HCT116 (cell line): ENCODE measurements around the gene MAP3K21. TPM values are rescaled to one million over a fixed set of nuclear protein-coding genes. Genes with fewer than 3 reads are reported as not detected.

Experiments used
- ATAC-seq: fragments of 200-7000 bp; cut with Tn5 transposase; 2 replicates; pipeline ENCODE4 v1.9.1; 2020; ENCODE audit warnings: mild to moderate bottlenecking, moderate library complexity
- BruUV-seq: library from RNA; stranded (reverse); fragments of 400-500 nt; replicated peaks from 2 replicates; lab custom pipeline; 2021; lab: Mats Ljungman, UMichigan
- CTCF ChIA-PET: fragments of 300-600 bp; sonication (Branson Sonifier 250); formaldehyde crosslinking; loops from one replicate; lab custom pipeline; 2021; ENCODE audit warnings: antibody characterized with exemption; lab: Charles Lee
- POLR2A ChIA-PET: fragments of 300-600, 350-600 bp; sonication (Branson Sonifier 250); formaldehyde crosslinking; loops from one replicate; lab custom pipeline; 2021; ENCODE audit warnings: antibody characterized with exemption; lab: Charles Lee
- RAD21 ChIA-PET, 2 experiments: fragments of 300-600 bp; sonication (Branson Sonifier 250); formaldehyde crosslinking; loops; one replicate each; lab custom pipeline; 2023; ENCODE audit warnings: low total read pairs in 2 of 2; ENCODE audit not compliant: uncharacterized antibody in 2 of 2, unreplicated experiment in 2 of 2, low non-redundant PET in 1 of 2; lab: Charles Lee
- DNase-seq: peaks from one replicate; pipeline ENCODE4 v3.0.0-alpha.2; 2010; ENCODE audit warnings: low read depth, low spot score
- H2AFZ ChIP-seq: fragments of 200-600 bp; shearing (Covaris generic), sonication (generic); 2 replicates; pipeline ENCODE4 v1.6.1; 2017; ENCODE audit warnings: low read depth, mixed run types, mixed read lengths, antibody characterized with exemption, low read length; ENCODE audit not compliant: poor library complexity, severe bottlenecking
- H3K27ac ChIP-seq: 2 replicates; pipeline ENCODE4 v1.5.1; 2012; ENCODE audit warnings: low read depth, low read length
- H3K27me3 ChIP-seq: fragments of 200-600 bp; sonication (generic); 2 replicates; pipeline ENCODE4 v1.6.1; 2016; ENCODE audit warnings: mixed run types, low read length, mixed read lengths; ENCODE audit not compliant: insufficient read depth
- H3K36me3 ChIP-seq, 2 experiments: fragments of 200-500 bp in 1 of 2; fragments of 200-600 bp in 1 of 2; sonication (Bioruptor generic) in 1 of 2; sonication (generic) in 1 of 2; 2 replicates each; pipeline versions ENCODE4 v1.5.1 to v1.6.1; 2014 to 2016; ENCODE audit warnings: low read length in 2 of 2, inconsistent platforms in 1 of 2, mixed read lengths in 1 of 2, mixed run types in 1 of 2; ENCODE audit not compliant: insufficient read depth in 2 of 2, control insufficient read depth in 1 of 2
- H3K4me1 ChIP-seq, 2 experiments: fragments of 200-600 bp in 1 of 2; sonication (generic) in 1 of 2; 2 replicates each; pipeline versions ENCODE4 v1.5.1 to v1.6.1; 2012 to 2017; ENCODE audit warnings: low read length in 2 of 2, inconsistent platforms in 1 of 2, mild to moderate bottlenecking in 1 of 2, mixed read lengths in 1 of 2, mixed run types in 1 of 2, moderate library complexity in 1 of 2; ENCODE audit not compliant: insufficient read depth in 2 of 2, control insufficient read depth in 1 of 2
- H3K4me2 ChIP-seq: fragments of 200-600 bp; sonication (generic); 2 replicates; pipeline ENCODE4 v1.6.1; 2017; ENCODE audit warnings: mixed run types, low read length, mixed read lengths
- H3K4me3 ChIP-seq, 2 experiments: fragments of 200-600 bp in 1 of 2; sonication (generic) in 1 of 2; replicated peaks in 1 of 2; 2 replicates each; pipeline ENCODE4 v1.5.1; 2011 to 2016; ENCODE audit warnings: low read length in 2 of 2, control low read depth in 1 of 2, low read depth in 1 of 2, mild to moderate bottlenecking in 1 of 2, mixed read lengths in 1 of 2, mixed run types in 1 of 2
- H3K79me2 ChIP-seq: fragments of 200-600 bp; sonication (generic); 2 replicates; pipeline ENCODE4 v1.6.1; 2017; ENCODE audit warnings: mild to moderate bottlenecking, mixed run types, low read length, moderate library complexity, mixed read lengths; ENCODE audit not compliant: insufficient read depth
- H3K9ac ChIP-seq: fragments of 200-600 bp; sonication (generic); 2 replicates; pipeline ENCODE4 v1.6.1; 2016; ENCODE audit warnings: low read length, mixed read lengths
- H3K9me2 ChIP-seq: fragments of 200-600 bp; sonication (generic), shearing (Covaris generic); 2 replicates; pipeline ENCODE4 v1.6.1; 2017; ENCODE audit warnings: mixed run types, mild to moderate bottlenecking, moderate library complexity; ENCODE audit not compliant: insufficient read depth
- H3K9me3 ChIP-seq, 2 experiments: fragments of 200-500 bp in 1 of 2; fragments of 200-600 bp in 1 of 2; sonication (Bioruptor generic) in 1 of 2; sonication (generic) in 1 of 2; 2 replicates each; pipeline ENCODE4 v1.6.1; 2014 to 2017; ENCODE audit warnings: low read length in 2 of 2, mixed read lengths in 2 of 2, inconsistent platforms in 1 of 2, low read depth in 1 of 2, mild to moderate bottlenecking in 1 of 2, mixed run types in 1 of 2, moderate library complexity in 1 of 2; ENCODE audit not compliant: control insufficient read depth in 1 of 2, insufficient read depth in 1 of 2
- H4K20me1 ChIP-seq: fragments of 200-600 bp; sonication (generic), shearing (Covaris generic); 2 replicates; pipeline ENCODE4 v1.6.1; 2017; ENCODE audit warnings: mixed run types, mild to moderate bottlenecking, moderate library complexity; ENCODE audit not compliant: insufficient read depth
- ATF3 ChIP-seq: IDR thresholded peaks from 2 replicates; pipeline ENCODE4 v1.6.1; 2012
- CBX3 ChIP-seq: IDR thresholded peaks from 2 replicates; pipeline ENCODE4 v1.6.1; 2012; ENCODE audit warnings: low read depth
- EGR1 ChIP-seq: IDR thresholded peaks from 2 replicates; pipeline ENCODE4 v1.6.1; 2012; ENCODE audit warnings: low read depth
- EZH2 ChIP-seq: fragments of 200-600 bp; sonication (generic); IDR thresholded peaks from 2 replicates; pipeline ENCODE4 v1.6.1; 2017; ENCODE audit warnings: antibody characterized with exemption, mixed run types
- EZH2phosphoT487 ChIP-seq: fragments of 200-600 bp; IDR thresholded peaks from 2 replicates; pipeline ENCODE4 v1.6.1; 2018; ENCODE audit warnings: antibody characterized with exemption, borderline replicate concordance
- FOSL1 ChIP-seq: IDR thresholded peaks from 2 replicates; pipeline ENCODE4 v1.6.1; 2012; ENCODE audit warnings: low read depth
- JUND ChIP-seq: IDR thresholded peaks from 2 replicates; pipeline ENCODE4 v1.6.1; 2012
- MAX ChIP-seq: IDR thresholded peaks from 2 replicates; pipeline ENCODE4 v1.6.1; 2012
- POLR2A ChIP-seq: IDR thresholded peaks from 2 replicates; pipeline ENCODE4 v1.7.0; 2011; ENCODE audit warnings: borderline replicate concordance; ENCODE audit not compliant: insufficient read depth, insufficient read length; ENCODE audit errors: extremely low read depth
- RAD21 ChIP-seq: IDR thresholded peaks from 2 replicates; pipeline ENCODE4 v1.6.1; 2012; ENCODE audit warnings: low read depth, mild to moderate bottlenecking
- REST ChIP-seq: IDR thresholded peaks from 2 replicates; pipeline ENCODE4 v1.6.1; 2012; ENCODE audit warnings: low read depth
- SP1 ChIP-seq: IDR thresholded peaks from 2 replicates; pipeline ENCODE4 v1.6.1; 2012; ENCODE audit warnings: low read depth
- TCF7L2 ChIP-seq: IDR thresholded peaks from 2 replicates; pipeline ENCODE4 v1.7.0; 2011; ENCODE audit warnings: borderline replicate concordance, inconsistent platforms; ENCODE audit not compliant: insufficient read depth, insufficient read length; ENCODE audit errors: extremely low read depth
- YY1 ChIP-seq: IDR thresholded peaks from 2 replicates; pipeline ENCODE4 v1.6.1; 2011; ENCODE audit warnings: low read length, low read depth, moderate library complexity, mild to moderate bottlenecking; ENCODE audit not compliant: insufficient replicate concordance; ENCODE audit errors: extremely low read depth
- ZNF274 ChIP-seq: fragments of 200-500 bp; sonication (Bioruptor generic); IDR thresholded peaks from 2 replicates; pipeline ENCODE4 v1.6.1; 2014; ENCODE audit warnings: mild to moderate bottlenecking, low read depth, low read length, inconsistent platforms
- intact Hi-C: fragments of 100-400 bp; cut with micrococcal nuclease; formaldehyde crosslinking; loops from 2 replicates; pipeline ENCODE4 v1.10.0; 2022
- total RNA-seq: library from RNA; stranded (reverse); gene quantifications from one replicate; pipeline ENCODE4 v1.2.1, GENCODE V29; 2021; ENCODE audit not compliant: unreplicated experiment
- TF ChIP-seq, protein P1 (sequence below), 3 experiments: fragments of 200-600 bp in 1 of 3; sonication (generic) in 1 of 3; IDR thresholded peaks in 2 of 3; conservative IDR thresholded peaks in 1 of 3; 2 replicates each; pipeline ENCODE4 v1.5.1; 2012 to 2017; ENCODE audit warnings: low read depth in 2 of 3, low read length in 2 of 3, antibody characterized with exemption in 1 of 3, borderline replicate concordance in 1 of 3, control low read depth in 1 of 3, mild to moderate bottlenecking in 1 of 3, mixed read lengths in 1 of 3, mixed run types in 1 of 3, moderate library complexity in 1 of 3; ENCODE audit not compliant: insufficient read depth in 1 of 3

Gene MAP3K21
- total RNA-seq, 1 experiment from 2014 or later: 19.1 TPM

DNA sequence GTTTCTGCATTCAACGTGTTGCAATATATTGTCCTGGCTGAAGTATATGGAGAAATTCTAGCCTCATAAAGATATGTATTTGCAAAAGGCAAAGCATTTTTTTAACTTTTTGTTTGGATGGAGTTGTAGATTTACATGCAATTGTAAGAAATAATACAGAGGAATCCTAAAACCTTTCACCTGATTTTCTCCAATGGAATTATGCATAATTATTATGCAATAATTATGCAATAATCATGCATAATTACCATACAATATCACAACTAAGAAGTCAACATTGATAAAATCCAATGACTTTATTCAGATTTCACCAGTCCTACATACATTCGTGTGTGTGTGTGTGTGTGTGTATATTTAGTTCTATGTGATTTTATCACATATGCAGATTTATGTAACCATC, 7.5 kb upstream of the MAP3K21 start (continued):
- TF ChIP-seq EZH2 (no peak), EGR1 (no peak), YY1 (no peak), MAX (no peak), SP1 (no peak)

DNA sequence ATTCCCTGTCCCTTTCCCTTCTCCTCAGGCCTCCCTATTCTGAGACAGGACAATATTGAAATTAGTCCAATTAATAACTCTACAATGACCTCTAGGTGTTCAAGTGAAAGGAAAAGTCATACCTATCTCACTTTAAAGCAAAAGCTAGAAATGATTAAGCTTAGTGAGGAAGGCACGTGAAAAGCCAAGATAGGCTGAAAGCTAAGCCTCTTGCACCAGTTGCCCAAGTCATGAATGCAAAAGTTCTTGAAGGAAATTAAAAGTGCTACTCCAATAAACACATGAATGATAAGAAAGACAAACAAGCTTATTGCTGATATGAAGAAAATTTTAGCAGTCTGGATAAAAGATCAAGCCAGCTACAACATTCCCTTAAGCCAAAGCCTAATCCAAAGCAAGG, 3.8 kb upstream of the MAP3K21 start:
- H3K4me1 ChIP-seq: peaks cover 3 to 8% of the 10 kb centered on the region in 2 experiments; a peak in 2 of 4 replicates
- no peak overlapping the region for H3K27ac ChIP-seq
- H3K27me3 ChIP-seq: no peaks in the 10 kb centered on the region
- H3K4me2 ChIP-seq: no peak overlapping the region
- no peaks in the 10 kb centered on the region for H3K9me2 ChIP-seq
- no peak overlapping the region for H2AFZ ChIP-seq
- ATAC-seq (no peak), DNase-seq (no peak)
- intact Hi-C loops: no loop called here
- ChIA-PET RAD21 (no interaction called here), POLR2A (no interaction called here), CTCF (no interaction called here)
- no peaks in the 10 kb centered on the region for H3K9me3 ChIP-seq
- H3K36me3 ChIP-seq: no peaks in the 10 kb centered on the region
- H3K4me3 ChIP-seq: no peak overlapping the region
- peaks cover 3% of the 10 kb centered on the region for H3K79me2 ChIP-seq
- no peaks in the 10 kb centered on the region for H4K20me1 ChIP-seq
- no peak for TF ChIP-seq ZNF274
- TF ChIP-seq EZH2phosphoT487: no peak
- TF ChIP-seq EGR1: no peak
- TF ChIP-seq POLR2A: no peak
- TF ChIP-seq REST: no peak
- no peak for TF ChIP-seq EZH2
- TF ChIP-seq ATF3: no peak
- TF ChIP-seq MAX: no peak
- no peak for TF ChIP-seq TCF7L2
- no peak for TF ChIP-seq FOSL1
- TF ChIP-seq, protein P1, sequence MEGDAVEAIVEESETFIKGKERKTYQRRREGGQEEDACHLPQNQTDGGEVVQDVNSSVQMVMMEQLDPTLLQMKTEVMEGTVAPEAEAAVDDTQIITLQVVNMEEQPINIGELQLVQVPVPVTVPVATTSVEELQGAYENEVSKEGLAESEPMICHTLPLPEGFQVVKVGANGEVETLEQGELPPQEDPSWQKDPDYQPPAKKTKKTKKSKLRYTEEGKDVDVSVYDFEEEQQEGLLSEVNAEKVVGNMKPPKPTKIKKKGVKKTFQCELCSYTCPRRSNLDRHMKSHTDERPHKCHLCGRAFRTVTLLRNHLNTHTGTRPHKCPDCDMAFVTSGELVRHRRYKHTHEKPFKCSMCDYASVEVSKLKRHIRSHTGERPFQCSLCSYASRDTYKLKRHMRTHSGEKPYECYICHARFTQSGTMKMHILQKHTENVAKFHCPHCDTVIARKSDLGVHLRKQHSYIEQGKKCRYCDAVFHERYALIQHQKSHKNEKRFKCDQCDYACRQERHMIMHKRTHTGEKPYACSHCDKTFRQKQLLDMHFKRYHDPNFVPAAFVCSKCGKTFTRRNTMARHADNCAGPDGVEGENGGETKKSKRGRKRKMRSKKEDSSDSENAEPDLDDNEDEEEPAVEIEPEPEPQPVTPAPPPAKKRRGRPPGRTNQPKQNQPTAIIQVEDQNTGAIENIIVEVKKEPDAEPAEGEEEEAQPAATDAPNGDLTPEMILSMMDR (IDR thresholded peaks at IDR 0.05 in 2 of 3, conservative IDR thresholded peaks at IDR 0.05 in 1 of 3; ENCODE audit: borderline replicate concordance in 1 of 3, insufficient read depth in 1 of 3, low read depth in 2 of 3, low read length in 2 of 3): no peak
- no peak for TF ChIP-seq CBX3
- TF ChIP-seq SP1: no peak
- TF ChIP-seq JUND: no peak
- no peak for TF ChIP-seq RAD21
- no peak overlapping the region for H3K9ac ChIP-seq
- BruUV-seq: no TSS peak
